CD4-positive, alpha-beta T cell treated with Interleukin-17A for 4 hours (primary cell): ENCODE data around the gene CES2.
"Not testable (repeated sequence)": the region's sequence is repeated elsewhere in the genome, so short reads cannot be mapped to it uniquely, and the experiment has no call there.

ENCODE experiments used
- DNase-seq: peaks from one replicate; pipeline ENCODE4 v3.0.0-alpha.2; 2020; ENCODE audit warnings: mixed read lengths

The CES2 gene, protein sequence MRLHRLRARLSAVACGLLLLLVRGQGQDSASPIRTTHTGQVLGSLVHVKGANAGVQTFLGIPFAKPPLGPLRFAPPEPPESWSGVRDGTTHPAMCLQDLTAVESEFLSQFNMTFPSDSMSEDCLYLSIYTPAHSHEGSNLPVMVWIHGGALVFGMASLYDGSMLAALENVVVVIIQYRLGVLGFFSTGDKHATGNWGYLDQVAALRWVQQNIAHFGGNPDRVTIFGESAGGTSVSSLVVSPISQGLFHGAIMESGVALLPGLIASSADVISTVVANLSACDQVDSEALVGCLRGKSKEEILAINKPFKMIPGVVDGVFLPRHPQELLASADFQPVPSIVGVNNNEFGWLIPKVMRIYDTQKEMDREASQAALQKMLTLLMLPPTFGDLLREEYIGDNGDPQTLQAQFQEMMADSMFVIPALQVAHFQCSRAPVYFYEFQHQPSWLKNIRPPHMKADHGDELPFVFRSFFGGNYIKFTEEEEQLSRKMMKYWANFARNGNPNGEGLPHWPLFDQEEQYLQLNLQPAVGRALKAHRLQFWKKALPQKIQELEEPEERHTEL

DNA sequence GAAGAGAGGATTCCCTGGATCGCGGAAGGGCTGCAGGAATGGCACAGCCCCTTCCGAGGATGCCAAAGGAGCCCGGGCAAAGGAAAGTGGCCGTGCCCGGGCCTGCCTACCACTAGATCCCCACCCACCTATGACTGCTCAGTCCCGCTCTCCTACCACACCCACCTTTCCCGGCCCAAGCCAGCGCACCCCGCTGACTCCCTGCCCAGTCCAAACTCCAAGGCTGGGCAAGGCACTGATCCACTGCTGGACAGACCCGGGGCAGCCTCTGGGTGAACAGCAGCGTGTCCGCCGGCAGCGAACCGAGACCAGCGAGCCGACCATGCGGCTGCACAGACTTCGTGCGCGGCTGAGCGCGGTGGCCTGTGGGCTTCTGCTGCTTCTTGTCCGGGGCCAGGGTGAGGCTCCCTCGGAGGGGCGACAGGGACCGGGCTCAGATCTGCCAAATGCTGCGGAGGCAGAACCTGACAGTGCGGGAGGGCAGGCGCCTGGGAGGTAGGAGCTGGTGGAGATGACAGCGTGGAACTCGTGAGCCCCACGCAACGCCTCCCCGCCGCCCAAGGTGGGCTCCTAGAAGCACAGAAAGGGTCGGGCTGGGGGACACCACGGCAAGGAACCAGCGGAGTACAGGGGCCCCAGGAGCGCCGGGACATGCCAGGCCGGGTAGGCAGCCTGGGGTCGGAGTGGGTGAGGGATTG, at the start of gene CES2:
CES2 (plus strand) TSS at position 203 of the 698 bp plus-strand sequence; CDS start at position 323, 120 bp downstream.
- DNase-seq: no peak

DNA sequence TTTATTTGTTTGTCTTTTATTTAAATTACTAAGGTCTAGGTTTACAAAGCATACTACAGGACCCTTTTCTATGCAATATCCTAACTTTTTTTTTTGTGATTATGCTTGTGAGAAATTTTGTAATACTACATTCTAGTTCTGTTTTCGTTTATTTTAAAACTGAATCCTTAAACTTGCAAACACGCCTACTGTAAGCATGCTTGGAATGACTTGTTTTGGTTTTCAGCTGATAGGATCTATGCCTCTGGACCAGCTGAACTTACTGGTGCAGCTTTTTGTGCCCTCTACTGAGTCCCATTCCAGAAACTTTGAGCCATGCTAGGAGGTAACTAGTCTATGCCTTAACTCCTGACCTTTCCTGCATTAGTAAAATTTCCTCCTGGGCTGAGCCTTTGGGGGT, 49.0 kb upstream of the CES2 start:
- no peak for DNase-seq

DNA sequence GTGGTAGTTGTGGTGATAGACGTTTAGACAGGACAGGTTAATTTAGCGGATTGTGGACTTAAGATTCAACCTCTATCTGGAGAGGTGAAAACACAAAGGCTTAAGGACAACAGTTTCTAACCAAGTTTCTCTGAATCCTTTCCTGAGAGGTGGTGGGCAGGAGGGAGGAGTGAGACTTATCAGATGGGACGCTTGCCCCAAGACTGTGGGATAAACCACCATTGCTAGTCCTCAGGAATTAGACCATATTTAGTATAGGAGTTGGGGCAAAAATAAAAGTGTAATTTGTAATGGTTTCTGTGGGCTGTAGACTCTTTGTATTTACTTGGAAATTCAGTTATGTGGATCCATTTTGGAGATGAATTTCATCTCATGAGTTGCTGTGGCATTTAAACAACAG, 48.4 kb upstream of the CES2 start:
- DNase-seq: no peak

DNA sequence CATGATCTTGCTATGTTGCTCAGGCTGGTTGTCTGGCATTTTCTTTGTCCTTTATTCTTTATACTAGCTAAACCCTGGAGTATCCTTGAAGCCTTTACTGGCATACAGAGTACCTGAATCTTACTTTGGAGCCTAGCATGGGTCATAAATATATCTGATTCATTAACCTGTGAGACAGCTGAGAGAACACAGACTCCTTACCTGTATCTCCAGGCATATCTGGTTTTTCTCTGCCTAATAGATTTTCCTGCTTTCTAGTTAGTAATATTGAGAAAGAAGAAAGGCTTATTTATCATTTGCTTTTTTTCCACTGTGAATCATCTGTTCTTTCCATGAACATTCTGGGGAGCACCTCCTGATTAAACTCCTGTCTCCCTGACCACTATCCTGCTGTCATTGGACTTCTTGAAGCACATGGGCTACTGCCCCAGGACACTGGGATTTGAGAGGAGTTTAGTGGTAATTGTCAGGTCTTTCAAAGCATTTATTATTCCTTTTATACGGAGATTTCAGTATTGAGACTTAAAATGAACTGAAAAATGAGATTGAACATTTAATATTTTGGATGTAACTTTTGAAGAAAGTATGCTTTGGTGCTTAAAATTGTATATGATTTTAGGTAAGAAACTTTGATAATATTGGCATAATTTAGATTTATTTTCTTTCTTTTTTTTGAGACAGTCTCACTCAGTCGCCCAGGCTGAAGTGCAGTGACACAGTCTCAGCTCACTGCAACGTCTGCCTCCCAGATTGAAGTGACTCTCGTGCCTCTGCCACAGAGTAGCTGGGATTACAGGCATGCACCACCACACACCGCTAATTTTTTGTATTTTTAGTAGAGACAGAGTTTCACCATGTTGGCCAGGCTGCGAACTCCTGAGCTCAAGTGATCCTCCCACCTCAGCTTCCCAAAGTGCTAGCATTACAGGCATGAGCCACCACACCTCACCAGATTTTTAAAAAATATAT, 46.4 kb upstream of the CES2 start:
- DNase-seq: no peak

DNA sequence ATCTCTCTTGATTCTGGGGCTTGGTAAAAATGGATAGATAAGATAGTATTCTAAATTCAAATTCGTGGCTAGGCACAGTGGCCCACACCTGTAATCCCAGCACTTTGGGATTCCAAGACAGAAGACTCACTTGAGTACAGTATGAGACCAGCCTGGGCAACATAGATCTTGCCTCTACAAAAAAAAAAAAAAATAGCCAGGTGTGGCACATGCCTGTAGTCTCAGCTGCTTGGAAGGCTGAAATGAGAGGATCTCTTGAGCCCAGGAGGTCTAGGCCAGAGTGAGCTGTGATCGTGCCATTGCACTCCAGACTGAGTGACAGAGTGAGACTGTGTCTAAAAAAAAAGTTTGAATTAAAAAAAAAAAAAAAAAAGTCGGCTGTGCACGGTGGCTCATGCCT, 45.7 kb upstream of the CES2 start:
- DNase-seq: no peak

DNA sequence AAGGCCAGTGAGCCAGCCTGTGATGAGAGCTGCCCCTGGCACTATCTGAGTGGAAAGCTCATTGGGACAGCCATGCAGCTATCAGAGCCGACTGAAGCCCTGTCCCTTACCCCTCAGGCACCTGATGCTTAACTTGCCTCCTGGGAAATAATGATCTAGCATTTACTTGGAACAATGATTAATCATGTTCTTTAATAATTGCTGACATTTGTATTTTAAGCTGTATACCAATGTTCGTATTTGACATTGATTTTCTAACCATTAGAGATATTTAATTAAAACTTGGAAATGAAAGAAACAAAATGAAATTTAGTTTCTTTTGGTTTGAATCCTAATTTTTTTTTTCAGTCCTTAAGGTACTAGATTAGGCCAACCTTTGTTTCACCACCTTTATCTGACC, 44.5 kb upstream of the CES2 start:
- no peak for DNase-seq

DNA sequence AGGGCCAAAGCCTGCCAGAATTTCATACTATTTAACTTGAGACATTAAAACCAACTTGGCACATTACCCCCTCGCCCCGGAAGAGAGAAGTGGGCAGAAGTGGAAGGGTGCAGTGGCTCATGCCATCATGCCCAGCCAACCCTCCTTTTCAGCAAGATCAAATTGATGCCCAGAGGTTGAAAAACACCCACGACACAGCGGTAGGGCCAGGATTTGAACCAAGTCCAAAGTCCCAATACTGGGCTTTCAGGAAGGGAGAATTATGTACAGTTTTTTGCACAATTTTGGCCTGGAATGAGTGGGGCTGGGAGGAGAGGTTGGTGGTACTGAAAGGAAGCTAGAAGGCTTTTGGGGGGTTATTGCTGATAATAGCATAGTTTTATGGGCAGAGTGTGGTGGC, 44.0 kb upstream of the CES2 start:
- no peak for DNase-seq

DNA sequence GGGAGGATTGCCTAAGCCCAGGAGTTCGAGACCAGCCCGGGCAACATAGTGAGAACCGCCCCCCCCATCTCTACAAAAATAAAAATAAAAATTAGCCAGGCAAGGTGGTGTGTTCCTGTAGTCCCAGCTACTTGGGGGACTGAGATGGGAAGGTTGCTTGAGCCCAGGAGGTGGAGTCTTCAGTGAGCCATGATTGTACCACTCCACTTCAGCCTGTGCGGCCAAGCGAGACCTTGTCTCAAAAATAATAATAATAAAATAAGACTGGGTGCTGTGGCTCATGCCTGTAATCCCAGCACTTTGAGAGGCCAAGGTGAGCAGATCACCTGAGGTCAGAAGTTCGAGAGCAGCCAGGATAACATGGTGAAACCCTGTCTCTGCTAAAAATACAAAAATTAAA, 43.5 kb upstream of the CES2 start:
- DNase-seq: no peak

DNA sequence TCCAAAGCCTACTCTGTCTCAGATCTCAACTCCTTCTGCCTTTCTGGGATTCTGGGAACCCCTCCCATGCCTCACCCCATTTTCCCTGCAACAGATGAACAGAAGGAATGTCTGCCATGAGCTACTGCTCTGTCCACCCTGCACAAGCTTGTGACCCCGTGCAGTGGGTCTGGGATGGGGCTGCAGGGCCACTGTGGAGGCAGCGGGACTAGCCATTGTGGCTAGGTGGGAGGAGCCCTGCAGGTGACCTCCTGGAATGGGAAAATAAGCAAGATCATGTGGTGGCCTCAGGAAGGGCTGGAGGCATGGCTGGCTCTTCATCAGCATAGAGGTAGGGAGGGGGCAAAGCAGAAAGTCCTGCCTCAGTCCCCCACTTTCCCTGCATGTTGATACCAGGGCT, 41.3 kb upstream of the CES2 start:
- DNase-seq: no peak

DNA sequence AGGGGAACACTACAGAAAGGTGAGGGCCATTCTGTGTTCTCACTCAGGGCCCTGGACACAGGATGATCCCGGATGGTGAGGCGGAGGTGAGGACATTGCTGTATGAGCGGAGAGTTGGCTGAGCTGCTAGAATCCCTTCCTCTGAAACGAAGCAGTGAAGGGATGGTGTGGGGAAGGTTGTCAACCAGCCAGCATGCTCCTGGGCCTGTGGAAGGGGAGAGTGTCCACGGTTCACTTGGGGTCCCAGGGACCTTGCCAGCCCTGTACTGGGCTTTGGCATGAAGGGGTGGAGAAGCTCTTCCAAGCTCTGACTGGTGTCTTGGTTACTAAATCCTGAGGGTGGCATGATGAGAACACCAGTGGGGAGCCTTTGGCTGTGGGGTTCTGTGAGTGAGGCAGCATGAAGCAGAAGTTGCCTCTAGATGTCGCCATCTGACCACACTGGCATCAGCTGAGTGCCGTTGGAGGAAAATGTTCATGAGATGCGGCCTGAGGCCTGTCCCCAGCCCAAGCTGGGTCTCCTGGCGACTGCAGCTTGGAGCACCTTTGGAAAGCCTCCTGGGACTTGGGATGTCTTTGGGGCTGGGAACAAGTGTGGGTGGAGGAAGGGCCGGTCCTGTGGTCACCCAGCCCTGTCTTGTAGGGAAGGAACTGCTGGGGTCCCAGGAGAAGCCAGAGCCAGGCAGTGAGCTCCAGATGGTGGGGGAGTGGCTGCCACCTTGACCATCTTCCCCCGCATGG, 40.2 kb upstream of the CES2 start:
- peak; percentile 66 for DNase-seq

DNA sequence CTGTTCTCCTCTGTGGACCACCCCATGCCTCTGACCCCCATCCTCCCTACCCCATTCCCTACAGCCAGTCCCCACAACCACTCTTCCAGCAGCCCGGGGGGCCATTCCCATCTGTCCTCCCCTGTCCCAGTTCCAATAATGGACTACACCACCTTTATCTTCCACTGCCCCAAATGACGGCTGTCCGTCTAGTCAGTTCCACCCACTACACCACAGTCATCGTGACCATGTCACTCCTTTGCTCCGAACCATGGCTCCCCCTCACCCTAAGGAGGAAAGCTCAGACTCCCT, 39.7 kb upstream of the CES2 start:
- no peak for DNase-seq

DNA sequence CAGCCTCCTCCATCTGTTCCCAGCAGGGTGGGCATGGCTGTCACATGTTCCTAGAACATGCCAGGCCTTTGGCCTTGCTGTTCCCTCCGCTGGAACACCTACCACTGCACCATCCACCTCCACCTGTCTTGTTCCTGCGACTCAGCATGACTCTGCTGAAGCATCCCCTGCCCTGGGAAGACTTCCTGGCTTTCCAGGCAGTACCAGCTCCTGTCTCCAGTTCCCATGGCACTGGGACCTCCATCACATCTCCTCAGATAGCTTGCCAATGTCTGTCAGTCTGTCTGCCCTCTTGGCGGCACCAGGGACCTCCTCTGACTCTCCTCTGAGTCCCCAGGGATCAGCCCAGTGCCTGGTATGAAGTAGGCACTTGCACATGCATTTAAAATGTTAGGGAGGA, 39.3 kb upstream of the CES2 start:
- DNase-seq: no peak

DNA sequence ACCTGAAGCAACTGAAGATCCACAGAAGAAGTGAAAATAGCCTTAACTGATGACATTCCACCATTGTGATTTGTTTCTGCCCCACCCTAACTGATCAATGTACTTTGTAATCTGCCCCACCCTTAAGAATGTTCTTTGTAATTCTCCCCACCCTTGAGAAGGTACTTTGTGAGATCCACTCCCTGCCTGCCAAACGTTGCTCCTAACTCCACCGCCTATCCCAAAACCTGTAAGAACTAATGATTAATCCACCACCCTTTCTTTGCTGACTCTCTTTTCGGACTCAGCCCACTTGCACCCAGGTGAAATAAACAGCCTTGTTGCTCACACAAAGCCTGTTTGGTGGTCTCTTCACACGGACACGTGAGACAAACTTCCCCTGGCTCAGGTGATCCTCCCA, 38.6 kb upstream of the CES2 start:
- DNase-seq: not testable (repeated sequence)

DNA sequence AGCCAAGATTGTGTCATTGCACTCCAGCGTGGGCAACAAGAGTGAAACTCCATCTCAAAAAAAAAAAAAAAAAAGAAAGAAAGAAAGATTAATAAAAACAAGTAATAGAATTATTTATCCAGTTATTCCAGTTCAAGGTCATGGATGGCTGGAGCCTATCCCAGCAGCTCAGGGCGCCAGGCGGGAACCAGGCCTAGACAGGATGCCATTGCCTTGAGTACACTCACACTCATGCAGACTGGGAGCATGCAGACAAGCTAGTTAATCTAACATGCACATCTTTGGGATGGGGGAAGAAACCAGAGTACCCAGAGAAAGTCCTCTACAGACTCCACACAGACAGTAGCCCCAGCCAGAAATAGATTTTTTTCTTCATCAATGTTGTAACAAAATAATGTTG, 37.1 kb upstream of the CES2 start:
- DNase-seq: no peak

DNA sequence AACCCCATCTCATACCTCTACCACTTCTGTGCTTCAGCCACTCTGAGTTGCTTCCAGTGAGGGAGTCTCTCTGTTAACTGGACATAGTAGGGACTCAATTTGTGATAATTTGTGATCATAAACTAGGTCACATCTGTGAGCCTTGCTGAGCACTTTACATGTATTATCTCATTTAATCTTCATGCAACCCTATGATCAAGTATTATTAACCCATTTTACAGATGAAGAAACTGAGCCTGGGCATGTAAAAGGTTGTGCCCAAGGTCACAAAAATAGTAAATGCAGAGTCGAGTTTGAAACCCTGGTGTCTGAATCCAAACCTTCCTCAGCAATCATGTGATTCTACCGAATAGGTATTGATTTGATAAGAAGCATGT, 36.4 kb upstream of the CES2 start:
- DNase-seq: no peak

DNA sequence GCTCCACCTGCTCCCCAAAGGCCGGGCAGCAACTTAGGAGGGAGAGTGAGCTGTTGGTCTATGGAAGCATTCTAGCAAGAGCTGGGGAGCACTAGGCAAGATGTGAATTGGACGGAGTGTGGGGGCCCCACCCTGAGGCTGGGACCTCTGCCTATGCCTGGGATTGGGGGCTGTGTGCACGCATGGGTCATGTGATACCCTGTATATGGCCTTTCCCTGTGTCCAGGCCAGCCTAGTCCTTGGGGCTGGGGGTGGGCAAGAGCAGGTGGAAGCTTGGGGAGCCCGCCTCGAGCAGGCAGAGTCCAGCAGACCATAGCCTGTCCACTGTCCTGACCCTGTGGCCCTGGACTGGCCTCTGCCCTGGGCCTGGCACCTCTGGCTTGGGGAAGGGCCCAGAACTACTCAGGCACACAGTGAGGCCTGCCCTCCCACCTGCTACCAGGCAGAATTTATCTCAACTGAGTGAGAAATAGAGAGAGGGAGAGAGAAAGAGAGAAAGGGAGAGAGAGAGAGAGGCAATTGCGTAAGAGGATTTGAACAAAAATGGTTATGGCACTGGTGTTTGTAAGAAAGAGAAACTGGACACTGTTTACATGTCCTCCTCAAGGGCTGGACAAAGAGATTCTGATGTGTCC, 35.9 kb upstream of the CES2 start:
- no peak for DNase-seq

DNA sequence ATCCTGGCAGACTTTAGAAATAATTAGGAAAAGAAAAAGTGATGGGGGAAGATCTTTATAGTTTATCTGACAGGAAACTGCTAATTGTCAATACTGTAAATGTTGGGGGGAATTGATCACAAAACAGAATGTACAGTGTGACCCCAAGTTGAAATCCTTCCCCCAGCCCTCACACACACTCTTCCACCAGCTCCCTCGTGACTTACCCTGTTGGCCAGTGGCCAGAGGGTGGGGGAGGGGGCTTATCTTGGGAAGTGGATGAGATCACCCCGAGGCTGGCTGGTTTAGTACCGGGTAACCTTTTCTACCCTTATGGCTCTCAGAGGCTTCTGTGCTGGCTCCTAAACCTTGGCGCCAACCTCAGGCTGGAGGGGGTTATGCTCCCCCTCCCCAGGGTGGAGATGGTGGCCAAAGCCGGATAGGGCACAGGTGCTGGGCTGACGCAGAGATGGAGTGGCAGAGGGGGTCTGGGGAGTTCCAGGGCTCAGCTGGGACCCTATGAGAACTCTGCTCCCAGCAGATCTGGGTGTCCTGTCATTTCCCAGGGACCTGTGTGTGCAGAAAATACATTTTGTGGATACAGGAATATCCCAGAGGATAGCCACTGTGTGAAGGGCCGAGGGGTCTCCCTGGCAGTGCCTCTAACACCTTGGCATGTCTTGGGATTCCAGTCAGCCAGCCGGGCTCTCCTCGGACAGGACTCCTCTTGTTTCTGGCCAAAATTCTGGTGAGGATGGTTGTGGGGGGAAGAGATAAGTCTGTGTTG, 35.2 kb upstream of the CES2 start:
- no peak for DNase-seq

DNA sequence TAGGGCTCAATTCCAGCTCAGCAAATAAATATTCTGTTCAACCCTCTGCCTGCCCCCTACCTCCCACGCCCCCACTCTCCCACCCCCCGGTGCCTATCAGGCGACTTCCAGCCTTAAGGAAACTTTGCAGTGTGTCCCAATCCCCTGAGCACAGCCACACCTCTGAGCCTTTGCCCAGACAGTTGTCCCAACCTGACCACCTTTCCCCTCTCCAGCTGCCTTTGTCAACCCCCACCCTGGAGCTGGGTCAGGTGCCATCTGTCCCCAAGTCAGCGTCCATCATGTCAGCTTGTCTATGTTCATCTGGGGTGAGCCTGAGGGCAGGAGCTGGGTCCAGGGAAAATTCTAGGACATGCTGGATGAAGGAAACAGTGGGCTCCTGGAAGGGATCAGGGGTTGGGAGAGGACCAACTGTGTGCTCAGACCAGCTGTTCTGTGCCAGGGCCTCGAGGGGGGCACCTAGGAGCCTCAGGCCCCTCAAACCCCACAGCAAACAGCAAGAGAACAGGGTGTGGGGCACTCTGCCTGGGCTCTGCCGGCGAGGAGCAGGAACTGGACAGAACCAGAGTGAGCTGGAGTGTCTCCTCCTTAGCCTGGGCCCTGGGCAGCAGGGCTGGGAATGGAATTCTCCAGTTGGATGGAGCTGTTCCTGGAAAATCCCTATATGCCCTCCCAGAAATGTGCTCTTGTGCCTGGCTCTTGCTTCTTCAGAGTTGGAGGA, 34.4 kb upstream of the CES2 start:
- no peak for DNase-seq

DNA sequence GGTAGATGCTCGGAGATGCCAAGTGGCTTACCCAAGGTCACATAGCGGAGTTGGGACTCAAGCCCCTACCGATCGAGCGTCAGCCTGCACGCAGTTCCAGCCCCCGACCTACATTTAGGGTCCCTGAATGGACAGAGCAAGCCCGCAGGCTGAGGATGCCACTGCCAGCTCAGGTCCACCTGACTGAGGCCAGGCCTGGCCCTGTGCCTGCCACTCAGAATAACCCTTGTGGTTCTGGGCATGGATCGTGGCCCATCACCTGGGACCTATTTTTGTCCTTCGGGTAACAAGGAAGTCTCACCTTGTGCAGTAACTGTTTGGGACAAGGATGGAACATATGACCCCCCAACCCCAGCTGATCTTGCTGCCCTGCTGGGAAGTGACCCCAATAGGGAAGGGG, 33.7 kb upstream of the CES2 start:
- DNase-seq: no peak
